ENCODE measurements around the gene CDIP1.

Gene CDIP1

GRCh38 chr16:4472880-4473279, 65.7 kb downstream of the CDIP1 start:
- DNase-seq (ENCODE audit: low read depth in 2 of 2), result no peak
- no peak overlapping the region for H3K4me3 ChIP-seq (replicated peaks in 1 of 2; ENCODE audit: low read depth in 2 of 2, low read length in 2 of 2)

DNA sequence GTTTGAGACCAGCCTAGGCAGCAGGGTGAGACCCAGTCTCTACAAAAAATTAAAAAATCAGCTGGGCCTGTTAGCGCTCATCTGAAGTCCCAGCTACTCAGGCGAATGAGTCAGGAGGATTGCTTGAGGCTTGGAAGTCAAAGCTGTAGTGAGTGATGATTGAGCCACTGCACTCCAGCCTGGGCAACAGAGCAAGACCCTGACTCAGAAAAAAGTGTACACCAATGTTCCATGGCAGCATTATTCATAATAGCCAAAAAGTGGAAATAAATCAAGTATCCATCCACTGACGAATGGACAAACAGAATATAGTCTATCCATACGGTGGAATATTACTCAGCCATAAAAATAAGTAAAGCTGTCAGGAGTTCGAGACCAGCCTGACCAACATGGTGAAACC, 66.7 kb downstream of the CDIP1 start:
- peak in 1 of 2 donors; percentile 9 for DNase-seq (ENCODE audit: low read depth in 2 of 2)
- TF ChIP-seq CTCF (IDR thresholded peaks at IDR 0.05; ENCODE audit: low read depth, low read length), result no peak
- H3K4me3 ChIP-seq (replicated peaks in 1 of 2; ENCODE audit: low read depth in 2 of 2, low read length in 2 of 2), result no peak overlapping the region

More at GRCh38 chr16:4472880-4473279, 65.7 kb downstream of the CDIP1 start:
- no peak for TF ChIP-seq CTCF (IDR thresholded peaks at IDR 0.05; ENCODE audit: low read depth, low read length)

DNA sequence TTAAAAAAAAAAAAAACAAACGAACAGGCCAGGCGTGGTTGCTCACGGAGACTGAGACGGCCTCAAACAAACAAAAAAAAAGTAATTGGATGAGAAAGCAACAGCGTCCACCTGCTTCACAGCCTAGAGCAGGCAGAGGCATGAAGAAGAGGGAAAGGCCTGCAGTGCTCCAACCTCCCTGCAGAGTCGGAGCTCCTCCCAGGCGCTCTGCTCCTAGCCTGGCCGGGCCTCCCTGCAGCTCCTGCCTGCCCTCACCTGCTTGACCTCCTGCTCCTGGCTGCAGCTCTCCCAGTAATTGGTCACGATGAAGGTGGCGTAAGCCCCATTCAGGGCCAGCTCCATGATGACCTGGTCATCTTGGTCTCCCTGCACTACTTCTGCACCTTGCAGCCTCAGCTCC, 69.6 kb downstream of the CDIP1 start:
- no peak overlapping the region for H3K4me3 ChIP-seq (replicated peaks in 1 of 2; ENCODE audit: low read depth in 2 of 2, low read length in 2 of 2)
- no peak for TF ChIP-seq CTCF (IDR thresholded peaks at IDR 0.05; ENCODE audit: low read depth, low read length)
- no peak for DNase-seq (ENCODE audit: low read depth in 2 of 2)

- H3K4me3 ChIP-seq (replicated peaks in 1 of 2; ENCODE audit: low read depth in 2 of 2, low read length in 2 of 2), result no peak overlapping the region
- no peak for DNase-seq (ENCODE audit: low read depth in 2 of 2)
- no peak for TF ChIP-seq CTCF (IDR thresholded peaks at IDR 0.05; ENCODE audit: low read depth, low read length)
These were observed 70.7 kb downstream of the CDIP1 start for GRCh38 chr16:4467916-4468315.

DNA sequence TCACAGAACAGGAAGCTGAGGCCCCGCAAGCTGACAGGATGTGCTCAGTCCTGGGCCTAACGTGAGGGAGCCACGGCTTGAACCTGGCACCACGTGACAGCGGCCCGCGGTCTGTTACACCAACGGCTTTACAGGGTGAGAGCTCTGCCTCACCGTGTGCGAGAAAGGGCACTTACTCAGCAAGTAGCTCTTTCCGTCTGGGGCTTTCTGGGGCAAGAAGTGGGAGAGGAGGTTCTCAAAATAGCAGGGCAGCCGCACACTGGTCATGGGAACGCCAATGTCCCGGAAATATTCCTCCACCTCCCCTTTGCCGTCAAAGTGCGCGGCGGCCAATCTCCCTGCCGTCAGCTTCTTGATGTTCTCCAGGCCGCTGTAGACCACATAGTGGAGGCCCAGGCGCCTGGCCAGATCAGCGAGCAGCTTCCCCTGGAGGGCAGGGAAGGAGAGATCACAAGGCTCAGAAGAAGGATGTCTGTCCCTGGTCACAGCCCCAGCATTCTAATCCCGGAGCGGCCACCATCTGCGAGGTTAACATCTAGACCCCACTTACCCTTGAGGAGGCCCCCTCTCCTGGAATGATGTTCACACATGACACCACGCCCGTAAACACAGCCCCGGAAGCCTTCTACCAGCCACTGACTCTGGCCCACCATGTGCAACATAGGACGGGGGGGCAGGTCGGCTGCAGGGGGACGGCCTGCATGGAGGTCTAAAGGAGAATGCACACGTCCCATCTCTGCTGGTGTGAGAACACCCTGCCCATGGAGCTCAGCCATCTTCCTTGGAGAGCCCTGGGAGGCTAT, 72.4 kb downstream of the CDIP1 start:
- no peak for TF ChIP-seq CTCF (IDR thresholded peaks at IDR 0.05; ENCODE audit: low read depth, low read length)
- no peak overlapping the region for H3K4me3 ChIP-seq (replicated peaks in 1 of 2; ENCODE audit: low read depth in 2 of 2, low read length in 2 of 2)

DNA sequence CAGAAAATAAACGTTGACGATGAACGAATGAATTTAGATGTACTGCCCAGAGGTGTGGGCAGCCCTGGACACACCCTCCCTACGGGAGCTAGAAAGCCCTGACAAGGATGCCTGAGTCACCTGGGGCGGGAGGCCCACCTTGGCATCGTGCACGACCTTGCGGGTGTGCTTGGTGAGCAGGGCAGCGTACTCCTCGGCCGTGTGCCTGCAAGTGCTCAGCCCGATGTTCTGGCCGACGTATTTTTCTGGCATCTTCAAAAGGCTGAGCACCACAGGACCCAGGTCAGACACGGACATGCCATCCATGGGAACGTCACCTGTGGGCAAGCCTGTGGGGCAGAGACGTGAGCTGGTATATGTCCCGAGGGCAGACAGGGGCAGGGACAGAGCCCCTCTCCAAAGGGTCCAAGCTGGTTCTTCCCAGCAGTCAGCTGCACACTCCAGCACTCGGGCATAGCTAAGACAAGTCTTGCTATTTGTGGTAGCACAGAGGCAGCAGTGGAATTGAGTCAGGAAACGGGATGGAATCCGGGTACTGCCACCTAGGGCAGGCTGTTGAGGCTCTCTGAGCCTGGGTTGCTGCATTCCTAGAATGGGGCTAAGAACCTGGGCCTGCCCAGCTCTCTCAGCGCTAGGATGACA, 74.9 kb downstream of the CDIP1 start:
- TF ChIP-seq CTCF (IDR thresholded peaks at IDR 0.05; ENCODE audit: low read depth, low read length), result no peak
- H3K4me3 ChIP-seq (replicated peaks in 1 of 2; ENCODE audit: low read depth in 2 of 2, low read length in 2 of 2), result no peak overlapping the region
- no peak for DNase-seq (ENCODE audit: low read depth in 2 of 2)

More for the DNA sequence above, 72.4 kb downstream of the CDIP1 start:
- peak in 1 of 2 donors; percentile 62 for DNase-seq (ENCODE audit: low read depth in 2 of 2)
